ENCODE measurements around the gene DNAJB2.

DNAJB2 gene

GRCh38 chr2:219296631-219297391 is 17.6 kb downstream of the DNAJB2 start:
- no peak overlapping the region for H3K4me3 ChIP-seq (replicated peaks; ENCODE audit: low read depth, low read length)
- peaks cover 3% of the 10 kb centered on the region for H3K27me3 ChIP-seq (replicated peaks; ENCODE audit: control insufficient read depth, insufficient read depth, low read length)
- DNase-seq (ENCODE audit: extremely low read depth, insufficient read length), result no peak
- no peak for TF ChIP-seq CTCF (IDR thresholded peaks at IDR 0.05; ENCODE audit: insufficient read depth, low read length, poor library complexity, severe bottlenecking)
- no peaks in the 10 kb centered on the region for H3K36me3 ChIP-seq (ENCODE audit: control insufficient read depth, insufficient read depth, low read length)

- TF ChIP-seq CTCF (IDR thresholded peaks at IDR 0.05; ENCODE audit: insufficient read depth, low read length, poor library complexity, severe bottlenecking), result no peak
- Histone ChIP-seq H3K27me3 (replicated peaks; ENCODE audit: control insufficient read depth, insufficient read depth, low read length) (peaks cover 3% of the 10 kb centered on the region), H3K4me3 (replicated peaks; ENCODE audit: low read depth, low read length) (no peak overlapping the region), H3K36me3 (ENCODE audit: control insufficient read depth, insufficient read depth, low read length) (no peaks in the 10 kb centered on the region)
- DNase-seq (ENCODE audit: extremely low read depth, insufficient read length), result no peak
These were observed 18.7 kb downstream of the DNAJB2 start for GRCh38 chr2:219297766-219298456.

DNA sequence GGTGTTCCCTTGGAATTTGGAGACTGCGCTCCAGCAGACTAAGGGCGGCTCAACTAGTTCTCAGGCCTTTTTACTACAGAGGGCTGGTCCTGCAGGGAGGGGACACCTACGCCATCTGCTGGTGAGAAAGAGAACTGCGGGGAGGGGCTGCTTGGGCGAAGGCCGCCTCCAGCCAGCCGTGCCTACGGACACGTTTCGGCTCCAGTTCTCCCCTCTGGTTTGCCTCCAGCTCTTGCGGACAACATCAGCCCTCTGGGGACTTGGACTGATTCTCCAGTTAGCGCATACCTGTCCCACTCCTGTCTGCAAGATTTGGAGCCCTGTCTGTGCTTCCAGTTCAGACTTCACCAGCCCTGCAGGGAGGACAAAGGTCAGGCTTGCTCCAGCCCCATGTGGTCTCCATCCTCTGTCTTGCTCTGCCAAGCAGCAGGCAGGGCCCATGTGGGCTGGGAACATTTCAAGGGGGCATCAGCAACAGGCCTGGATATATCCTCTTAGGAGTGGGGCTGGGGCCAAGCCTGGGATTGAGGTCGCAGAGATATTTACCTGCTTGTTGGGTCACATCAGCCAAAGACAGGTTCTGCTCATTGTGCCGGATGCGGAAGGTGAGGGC is 19.7 kb downstream of the DNAJB2 start:
- TF ChIP-seq CTCF (IDR thresholded peaks at IDR 0.05; ENCODE audit: insufficient read depth, low read length, poor library complexity, severe bottlenecking), result peak; percentile 99
- peaks cover 3% of the 10 kb centered on the region for H3K27me3 ChIP-seq (replicated peaks; ENCODE audit: control insufficient read depth, insufficient read depth, low read length)
- H3K4me3 ChIP-seq (replicated peaks; ENCODE audit: low read depth, low read length), result no peak overlapping the region

GRCh38 chr2:219299372-219299760 is 20.2 kb downstream of the DNAJB2 start:
- H3K27me3 ChIP-seq (replicated peaks; ENCODE audit: control insufficient read depth, insufficient read depth, low read length), result peaks cover 3% of the 10 kb centered on the region

More for the DNA sequence above, 19.7 kb downstream of the DNAJB2 start:
- no peaks in the 10 kb centered on the region for H3K36me3 ChIP-seq (ENCODE audit: control insufficient read depth, insufficient read depth, low read length)
- DNase-seq (ENCODE audit: extremely low read depth, insufficient read length), result peak; percentile 69

DNA sequence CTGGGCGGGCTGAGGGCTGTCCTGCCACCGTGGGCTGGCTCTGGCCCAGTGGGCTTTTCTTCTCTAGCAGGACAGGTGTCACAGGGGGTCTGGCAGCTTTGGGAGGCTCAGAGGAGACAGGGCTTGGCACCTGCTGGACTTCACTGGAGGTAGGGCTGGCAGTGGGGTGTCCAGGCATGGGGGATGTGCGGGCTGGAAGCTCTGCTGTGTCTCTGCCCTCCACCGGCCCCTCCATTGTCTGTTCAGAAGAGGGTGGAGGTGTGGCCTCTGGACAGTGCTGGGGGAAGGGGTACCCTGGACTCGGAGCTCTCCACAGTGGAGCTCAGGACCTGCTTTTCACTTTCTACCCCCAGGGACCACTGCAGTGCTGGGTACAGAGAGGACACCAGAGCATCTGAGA is 20.9 kb downstream of the DNAJB2 start:
- no peak for TF ChIP-seq CTCF (IDR thresholded peaks at IDR 0.05; ENCODE audit: insufficient read depth, low read length, poor library complexity, severe bottlenecking)
- H3K4me3 ChIP-seq (replicated peaks; ENCODE audit: low read depth, low read length), result no peak overlapping the region
- DNase-seq (ENCODE audit: extremely low read depth, insufficient read length), result no peak
- no peaks in the 10 kb centered on the region for H3K36me3 ChIP-seq (ENCODE audit: control insufficient read depth, insufficient read depth, low read length)
- H3K27me3 ChIP-seq (replicated peaks; ENCODE audit: control insufficient read depth, insufficient read depth, low read length), result peaks cover 3% of the 10 kb centered on the region

More at GRCh38 chr2:219299372-219299760, 20.2 kb downstream of the DNAJB2 start:
- Histone ChIP-seq H3K36me3 (ENCODE audit: control insufficient read depth, insufficient read depth, low read length) (no peaks in the 10 kb centered on the region), H3K4me3 (replicated peaks; ENCODE audit: low read depth, low read length) (no peak overlapping the region)
- no peak for TF ChIP-seq CTCF (IDR thresholded peaks at IDR 0.05; ENCODE audit: insufficient read depth, low read length, poor library complexity, severe bottlenecking)
- no peak for DNase-seq (ENCODE audit: extremely low read depth, insufficient read length)

Data from GM06990 (cell line).